IPS DF 4.7 (cell line): ENCODE results near the gene TRRAP.

Experiments
- DNase-seq: peaks from one replicate; pipeline ENCODE4 v3.0.0-alpha.2; 2013; ENCODE audit warnings: low spot score; ENCODE audit errors: extremely low read depth

TRRAP gene

GRCh38 chr7:98985406-98985805 lies 107.1 kb downstream of the TRRAP start:
- no peak for DNase-seq

- DNase-seq = no peak
Observed at GRCh38 chr7:98985945-98986344, 107.6 kb downstream of the TRRAP start.

DNA sequence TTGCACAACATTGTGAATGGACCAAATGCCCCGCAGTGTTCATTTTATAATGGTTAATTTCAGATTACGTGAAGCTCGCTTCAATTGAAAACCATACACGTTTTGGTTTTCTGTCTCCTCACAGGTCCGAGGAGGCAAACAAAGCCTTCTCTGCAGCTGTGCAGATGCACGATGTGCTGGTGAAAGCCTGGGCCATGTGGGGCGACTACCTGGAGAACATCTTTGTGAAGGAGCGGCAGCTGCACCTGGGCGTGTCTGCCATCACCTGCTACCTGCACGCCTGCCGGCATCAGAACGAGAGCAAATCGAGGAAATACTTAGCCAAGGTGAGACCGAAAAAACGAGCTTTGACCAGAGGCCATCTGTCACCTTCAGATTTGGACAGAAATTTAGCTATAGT lies 110.3 kb downstream of the TRRAP start:
- no peak for DNase-seq

GRCh38 chr7:98990356-98990755 lies 112.0 kb downstream of the TRRAP start:
- no peak for DNase-seq

GRCh38 chr7:98991141-98991540 lies 112.8 kb downstream of the TRRAP start:
- no peak for DNase-seq

GRCh38 chr7:98992076-98992475 lies 113.7 kb downstream of the TRRAP start:
- DNase-seq = no peak

- DNase-seq = no peak
Observed at GRCh38 chr7:98993024-98993897, 114.9 kb downstream of the TRRAP start.

- DNase-seq = no peak
Observed at GRCh38 chr7:98994046-98994944, 116.0 kb downstream of the TRRAP start.

DNA sequence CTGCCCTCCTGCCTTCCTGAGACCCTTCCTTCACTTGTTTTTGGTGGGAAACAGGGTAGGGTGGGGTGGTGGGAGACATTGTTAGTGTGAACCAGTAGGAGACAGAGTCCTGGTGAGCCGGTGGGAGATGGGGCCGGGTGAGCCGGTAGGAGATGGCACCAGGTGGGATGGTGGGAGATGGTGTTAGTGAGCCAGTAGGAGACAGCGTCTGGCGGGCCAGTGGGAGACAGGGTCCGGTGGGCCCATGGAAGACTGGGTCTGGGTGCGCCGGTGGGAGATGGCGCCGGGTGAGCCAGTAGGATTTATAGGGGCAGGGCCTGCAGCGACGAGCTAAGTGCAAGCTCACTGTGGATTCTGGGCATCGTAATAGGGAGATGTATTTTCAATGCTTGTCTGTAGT lies 116.8 kb downstream of the TRRAP start:
- DNase-seq = no peak

- no peak for DNase-seq
Observed at GRCh38 chr7:98995523-98996149, 117.3 kb downstream of the TRRAP start.

DNA sequence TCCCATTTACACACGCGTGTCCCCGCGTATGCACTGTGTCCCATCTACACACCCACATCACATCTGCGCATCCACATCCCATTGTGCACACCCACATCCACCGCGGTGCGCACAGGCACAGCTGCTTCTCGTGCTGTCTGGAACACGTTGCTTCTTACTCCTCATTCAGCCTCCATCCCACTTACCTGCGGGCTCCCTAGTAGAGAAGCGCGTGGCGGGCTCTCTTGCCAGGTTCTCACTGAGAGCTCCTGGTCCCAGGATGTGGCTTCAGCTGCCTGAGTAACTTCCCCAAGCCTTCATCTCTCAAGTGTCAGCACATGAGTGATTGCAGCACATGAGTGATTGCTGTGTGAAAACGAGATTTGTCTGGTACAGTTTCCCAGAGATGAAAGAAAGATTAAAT lies 117.8 kb downstream of the TRRAP start:
- DNase-seq = no peak

DNA sequence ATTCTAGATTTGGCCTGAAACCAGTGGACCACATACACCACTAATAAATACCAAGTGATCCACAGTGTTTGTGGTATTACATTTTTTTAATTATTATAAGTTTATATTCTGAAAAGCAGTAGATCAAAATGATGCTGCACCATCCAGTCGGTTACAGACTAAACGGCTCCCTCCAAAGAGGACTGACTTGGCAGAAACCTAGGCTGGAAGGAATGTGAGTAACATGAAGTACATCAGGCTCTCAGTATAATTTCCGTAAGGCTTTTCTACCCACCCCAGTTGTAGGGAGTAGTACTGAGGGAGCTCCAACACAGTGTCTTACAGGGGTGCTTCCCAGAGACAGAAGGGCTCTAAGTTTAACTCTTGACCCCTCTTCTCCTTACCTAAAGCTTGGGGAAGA lies 119.5 kb downstream of the TRRAP start:
- DNase-seq = no peak

GRCh38 chr7:98998821-98999725 lies 120.7 kb downstream of the TRRAP start:
- no peak for DNase-seq

DNA sequence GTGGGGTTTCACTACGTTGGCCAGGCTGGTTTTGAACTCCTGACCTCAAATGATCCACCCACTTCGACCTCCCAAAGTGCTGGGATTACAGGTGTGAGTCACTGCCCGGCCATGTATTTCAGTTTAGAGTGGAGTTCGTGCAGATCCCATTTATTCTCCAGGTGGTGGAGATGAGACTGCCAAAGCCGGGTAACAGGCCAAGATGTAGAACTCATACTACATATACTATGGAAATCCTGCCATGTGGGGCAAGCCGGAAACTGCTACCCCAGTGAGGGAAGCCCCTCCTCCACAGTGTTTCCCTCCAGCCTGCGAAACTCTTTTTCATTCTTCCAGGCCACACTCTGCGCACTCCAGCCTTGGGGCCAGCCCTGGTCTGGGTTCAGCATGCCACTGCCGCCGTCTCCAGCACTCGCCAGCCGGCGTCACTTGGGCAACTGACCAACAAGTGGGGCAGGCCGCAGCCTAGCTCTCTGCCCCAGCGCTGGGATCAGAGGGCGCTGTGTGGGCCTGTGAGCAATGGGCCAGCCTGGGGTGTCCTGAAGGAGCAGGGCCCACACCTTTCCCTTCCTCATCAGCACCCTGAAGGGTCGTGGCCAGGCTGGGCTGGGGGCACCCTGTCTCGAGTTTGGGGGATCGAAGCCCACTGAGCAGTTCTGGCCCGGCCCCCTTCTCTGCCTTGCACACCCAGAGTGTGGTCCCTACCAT lies 122.0 kb downstream of the TRRAP start:
- DNase-seq = no peak

DNA sequence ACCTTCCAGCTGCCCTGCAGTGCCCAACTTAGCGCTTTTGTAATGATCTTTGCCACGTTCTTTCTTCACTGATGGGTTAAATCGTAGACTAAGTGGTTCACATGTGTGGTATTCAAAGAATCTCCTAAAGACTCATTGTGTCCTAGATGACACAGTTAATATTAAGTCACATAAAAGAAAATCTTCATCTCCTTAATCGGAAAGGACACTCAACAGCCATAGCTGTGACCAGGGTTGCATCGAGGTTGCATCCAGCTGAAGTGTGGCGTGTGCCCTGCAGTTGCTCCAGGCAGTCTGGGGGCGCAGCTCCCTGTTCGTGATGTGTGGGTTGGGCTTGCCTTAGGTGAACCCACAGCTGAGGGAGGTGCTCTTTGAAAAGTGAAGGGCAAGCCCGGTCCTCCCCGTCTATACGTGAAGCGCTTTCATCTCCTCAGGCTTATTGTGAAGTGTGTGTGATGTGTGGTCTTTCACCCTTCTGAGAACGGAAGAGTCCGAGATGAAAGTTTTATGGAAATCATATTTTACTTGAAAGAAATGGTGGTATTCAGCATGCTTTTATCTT lies 122.7 kb downstream of the TRRAP start:
- DNase-seq = no peak

DNA sequence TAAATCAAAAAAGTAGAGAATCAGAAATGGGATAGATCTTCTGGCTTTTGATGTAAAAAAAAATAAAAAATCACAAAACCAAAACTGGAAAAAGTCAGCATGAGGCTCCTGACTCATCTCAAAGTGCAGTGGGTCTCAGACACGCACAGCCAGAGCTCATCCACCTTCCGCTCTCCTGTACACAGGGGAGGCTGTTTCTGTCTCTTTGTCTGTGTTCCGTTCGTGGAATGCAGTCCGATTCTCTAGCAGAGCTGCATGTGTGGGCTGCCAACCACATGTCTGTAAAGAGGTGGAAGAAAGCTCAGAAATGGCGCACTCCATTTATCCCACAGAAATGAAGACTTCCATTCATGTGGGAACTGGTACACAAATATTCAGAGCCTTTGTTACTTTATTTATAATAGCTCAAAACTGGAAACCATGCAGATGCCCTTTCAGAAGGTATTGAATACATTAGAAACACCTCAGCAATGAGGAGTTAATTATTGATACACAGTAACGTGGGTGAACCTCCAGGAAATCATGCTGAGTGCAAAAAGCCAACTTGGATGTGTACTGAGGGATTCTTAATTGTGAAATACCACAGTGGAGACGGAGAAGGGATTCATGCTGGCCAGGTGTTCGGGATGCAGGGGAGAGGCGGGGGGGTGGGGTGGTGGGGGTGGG lies 123.3 kb downstream of the TRRAP start:
- no peak for DNase-seq

DNA sequence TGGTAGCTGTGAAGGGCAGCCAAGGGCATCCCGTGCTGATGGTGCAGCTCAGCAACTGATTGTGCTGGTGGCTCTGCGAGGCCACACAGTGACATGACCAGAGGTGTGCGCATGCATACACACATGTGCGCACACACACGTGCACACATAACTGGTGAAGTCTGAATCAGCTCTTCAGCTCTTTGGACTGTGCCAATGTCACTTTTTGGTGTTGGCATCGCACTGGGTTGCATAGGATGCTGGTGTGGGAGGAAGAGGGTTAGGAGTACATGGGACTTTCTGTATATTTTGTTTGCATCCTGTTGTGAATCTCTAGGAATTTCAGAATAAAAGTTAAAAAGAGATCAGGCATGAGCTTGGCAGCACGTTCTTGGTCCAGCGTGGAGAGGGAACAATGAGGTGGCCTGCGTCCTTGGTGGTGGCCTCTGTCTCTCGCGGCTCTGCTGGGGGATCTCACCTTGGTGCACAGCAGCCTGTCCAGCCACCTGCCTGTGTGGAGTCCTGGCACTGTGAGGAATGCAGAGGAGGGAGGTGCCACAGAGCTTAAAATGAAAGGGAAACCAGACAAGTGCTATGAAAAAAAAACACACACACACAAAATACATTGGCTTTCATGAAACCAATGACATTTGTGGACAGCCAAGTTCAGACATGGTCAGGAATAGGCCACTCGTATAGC lies 124.0 kb downstream of the TRRAP start:
- DNase-seq = no peak

DNA sequence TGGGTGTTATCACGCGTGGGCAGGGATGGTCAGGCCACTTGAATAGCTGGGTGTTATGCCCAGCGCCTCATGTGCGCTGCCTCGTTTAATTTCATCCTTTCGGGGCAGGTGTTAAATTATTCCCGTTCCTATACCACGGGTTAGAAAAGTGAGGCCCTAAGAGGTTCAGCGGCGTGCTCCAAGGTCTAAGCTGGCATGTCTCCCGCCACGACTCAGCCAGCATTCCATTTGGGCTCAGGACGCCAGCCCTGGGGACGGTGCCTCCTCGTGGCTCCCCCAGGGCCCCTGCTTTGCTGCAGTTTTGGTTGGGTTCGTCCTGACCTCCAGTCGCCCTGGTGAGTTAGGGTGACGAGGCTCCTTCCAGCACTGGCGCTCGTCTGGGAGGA lies 124.5 kb downstream of the TRRAP start:
- DNase-seq = no peak

DNA sequence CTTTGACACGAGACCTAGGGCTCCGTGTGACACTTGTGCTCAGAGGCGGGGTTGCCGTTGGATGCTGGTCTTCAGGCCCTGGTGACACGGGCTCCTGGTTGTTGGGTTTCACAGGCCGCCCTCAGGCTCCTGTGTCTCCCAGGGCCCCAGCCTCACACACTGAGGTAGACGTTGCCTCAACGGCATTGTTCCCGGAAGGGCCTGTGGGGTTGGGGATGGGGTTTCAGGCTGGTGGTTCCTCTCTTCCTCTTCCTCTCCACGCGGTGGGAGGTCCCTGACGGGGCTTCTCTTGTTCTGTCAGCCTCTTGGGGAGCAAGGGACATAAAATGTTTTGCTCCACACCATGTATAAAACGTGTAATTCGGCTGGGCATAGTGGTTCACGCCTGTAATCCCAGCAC lies 125.1 kb downstream of the TRRAP start:
- DNase-seq = no peak
